HepG2 (cell line): ENCODE results near the gene BMPR2. TPM values are rescaled to one million over a fixed set of nuclear protein-coding genes. Genes with fewer than 3 reads are reported as not detected.

ENCODE experiments used
- AFF4 ChIP-seq: sonication (generic); formaldehyde crosslinking; IDR thresholded peaks from 2 replicates; pipeline ENCODE4 v1.4.0; 2020; ENCODE audit warnings: missing genetic modification reagents
- CENPX ChIP-seq: sonication (generic); formaldehyde crosslinking; IDR thresholded peaks from 2 replicates; pipeline ENCODE4 v1.9.0; 2021; ENCODE audit warnings: mild to moderate bottlenecking, missing genetic modification reagents, moderate library complexity
- E2F5 ChIP-seq: sonication (generic); formaldehyde crosslinking; conservative IDR thresholded peaks from 2 replicates; pipeline ENCODE4 v1.4.0; 2020; ENCODE audit warnings: missing genetic modification reagents
- GMEB2 ChIP-seq: IDR thresholded peaks from 2 replicates; pipeline ENCODE4 v1.6.1; 2016; ENCODE audit warnings: missing biosample characterization, missing genetic modification reagents, low read depth
- HOMEZ ChIP-seq: IDR thresholded peaks from 2 replicates; pipeline ENCODE4 v1.6.1; 2016; ENCODE audit warnings: low read depth
- MEIS1 ChIP-seq: sonication (generic); formaldehyde crosslinking; IDR thresholded peaks from 2 replicates; pipeline ENCODE4 v1.9.0; 2021; ENCODE audit warnings: mild to moderate bottlenecking, missing genetic modification reagents, moderate library complexity, borderline replicate concordance
- MXI1 ChIP-seq: IDR thresholded peaks from 3 replicates; pipeline ENCODE4 v1.6.1; 2012; ENCODE audit warnings: low read depth, low read length, inconsistent platforms, borderline replicate concordance
- PHF20 ChIP-seq: sonication (generic); formaldehyde crosslinking; IDR thresholded peaks from 2 replicates; pipeline ENCODE4 v1.5.0; 2020; ENCODE audit warnings: mild to moderate bottlenecking, missing genetic modification reagents
- PHF21A ChIP-seq: sonication (generic); formaldehyde crosslinking; IDR thresholded peaks from 2 replicates; pipeline ENCODE4 v1.5.0; 2020; ENCODE audit warnings: mild to moderate bottlenecking, missing genetic modification reagents
- PLRG1 ChIP-seq: fragments of 450-650 bp; conservative IDR thresholded peaks from 2 replicates; pipeline ENCODE4 v1.6.1; 2016
- REXO4 ChIP-seq: sonication (generic); formaldehyde crosslinking; IDR thresholded peaks from 2 replicates; pipeline ENCODE4 v1.8.0; 2022; ENCODE audit warnings: missing genetic modification reagents, mild to moderate bottlenecking, borderline replicate concordance
- SMAD9 ChIP-seq: sonication (generic); formaldehyde crosslinking; IDR thresholded peaks from 2 replicates; pipeline ENCODE4 v1.5.1; 2020; ENCODE audit warnings: mild to moderate bottlenecking, missing genetic modification reagents
- TAF15 ChIP-seq: fragments of 200-400 bp; formaldehyde crosslinking; IDR thresholded peaks from one replicate; pipeline ENCODE4 v1.6.1; 2018; ENCODE audit warnings: mild to moderate bottlenecking, low read depth, low read length; ENCODE audit not compliant: poor library complexity, severe bottlenecking
- ZBTB37 ChIP-seq: sonication (generic); formaldehyde crosslinking; IDR thresholded peaks from 2 replicates; pipeline ENCODE4 v1.4.0; 2020; ENCODE audit warnings: mild to moderate bottlenecking, missing genetic modification reagents
- ZNF431 ChIP-seq: sonication (generic); formaldehyde crosslinking; IDR thresholded peaks from 2 replicates; pipeline ENCODE4 v1.9.0; 2022; ENCODE audit warnings: missing genetic modification reagents, low read depth, mild to moderate bottlenecking, borderline replicate concordance
- ZNF569 ChIP-seq: sonication (generic); formaldehyde crosslinking; IDR thresholded peaks from 2 replicates; pipeline ENCODE4 v1.5.0; 2020; ENCODE audit warnings: mild to moderate bottlenecking, missing genetic modification reagents, moderate library complexity, borderline replicate concordance
- ZNF883 ChIP-seq: sonication (generic); formaldehyde crosslinking; IDR thresholded peaks from 2 replicates; pipeline ENCODE4 v1.5.1; 2020; ENCODE audit warnings: mild to moderate bottlenecking, missing genetic modification reagents; ENCODE audit errors: not compliant biosample characterization
- polyA plus RNA-seq, 8 experiments: library from polyadenylated mRNA; depleted of rRNA in 3 of 8; stranded (reverse) in 7 of 8; unstranded in 1 of 8; fragments of >200 nt; fragmentation: Illumina TruSeq in 4 of 8; extraction: Trizol in 4 of 8; gene quantifications; 2 replicates each; pipeline versions ENCODE4 v1.2.1 to v1.2.3, GENCODE V29; 2011 to 2016; ENCODE audit warnings: low read depth in 4 of 8, missing spikeins in 1 of 8, mixed read lengths in 1 of 8; ENCODE audit not compliant: insufficient read depth in 1 of 8
- total RNA-seq, 5 experiments: library from RNA; depleted of rRNA; stranded (reverse); fragments of >200 nt; fragmentation: Illumina TruSeq; extraction: Trizol; gene quantifications; 2 replicates each; pipeline ENCODE4 v1.2.3, GENCODE V29; 2016; ENCODE audit warnings: low read depth in 1 of 5

Gene BMPR2
- total and polyA plus RNA-seq, 2 of the 13 experiments (the other 11 are each of a cell fraction or from before 2014, with no cell fraction given) = 5.5 to 10.3 TPM

- TF ChIP-seq ZBTB37 = no peak
- peak; percentile 69; the same call in 2 of the 3 replicates for TF ChIP-seq MXI1
- TF ChIP-seq MEIS1 (CRISPR knock-in tag) = peak; percentile 60; the same call in 1 of the 2 replicates
- no peak for TF ChIP-seq E2F5
- TF ChIP-seq HOMEZ (CRISPR knock-in tag) = no peak
- TF ChIP-seq PHF20 = 0 out of 2 replicates have a peak, but pooled peaks have one; percentile 38
- TF ChIP-seq SMAD9 (CRISPR knock-in tag) = no peak
- peak; percentile 71; the same call in 1 of the 2 replicates for TF ChIP-seq ZNF431
- TF ChIP-seq ZNF569 (CRISPR knock-in tag) = no peak
- no peak for TF ChIP-seq TAF15
- no peak for TF ChIP-seq PLRG1
- TF ChIP-seq ZNF883 (CRISPR knock-in tag) = no peak
- no peak for TF ChIP-seq AFF4 (CRISPR knock-in tag)
- no peak for TF ChIP-seq GMEB2 (CRISPR knock-in tag)
- TF ChIP-seq CENPX = no peak
- no peak for TF ChIP-seq REXO4 (CRISPR knock-in tag)
- TF ChIP-seq PHF21A = no peak
Measured at GRCh38 chr2:202377207-202377761, 1.2 kb downstream of the BMPR2 start (continued).
